ENCODE measurements around the gene OR4F6. TPM values are rescaled to one million over a fixed set of nuclear protein-coding genes. Genes with fewer than 3 reads are reported as not detected.

OR4F6 gene
- total and polyA plus RNA-seq, 2 donors: not detected

DNA sequence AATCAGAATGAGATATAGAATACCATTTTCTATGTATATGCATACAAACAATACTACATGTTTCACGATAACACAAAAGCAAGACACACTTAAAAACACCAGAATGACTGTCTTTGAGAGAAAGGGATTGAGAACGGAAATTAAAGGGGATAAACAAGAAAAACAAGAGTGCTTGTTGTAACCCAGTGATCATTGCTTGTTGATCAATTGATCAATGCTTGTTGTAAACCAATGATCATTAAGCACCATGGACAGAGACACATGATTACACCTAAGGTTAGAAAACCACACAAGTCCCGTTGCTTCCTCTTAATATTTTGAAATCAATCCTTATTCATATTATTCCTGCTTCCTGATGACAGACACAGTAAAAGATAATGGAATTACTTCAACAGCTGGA lies 7.6 kb downstream of the OR4F6 start:
- no peak overlapping the region for H3K4me3 ChIP-seq (ENCODE audit: low read length in 2 of 2)
- peak in 1 of 9 donors; percentile 1 for DNase-seq (ENCODE audit: low read depth in 6 of 9, low spot score in 9 of 9)
- 68% methylated on average over 3 of the region's 3 CpGs for WGBS
- no peaks in the 10 kb centered on the region for H3K36me3 ChIP-seq (ENCODE audit: control insufficient read depth in 2 of 2, insufficient read depth in 2 of 2, low read length in 1 of 2)
- H3K4me1 ChIP-seq (ENCODE audit: control insufficient read depth in 2 of 2, insufficient read depth in 2 of 2, low read length in 2 of 2): no peaks in the 10 kb centered on the region
- no peaks in the 10 kb centered on the region for H3K27me3 ChIP-seq (ENCODE audit: control insufficient read depth in 2 of 2, insufficient read depth in 1 of 2, low read length in 1 of 2)
- H3K9me3 ChIP-seq (ENCODE audit: control insufficient read depth in 2 of 2, insufficient read depth in 1 of 2, low read length in 1 of 2): no peaks in the 10 kb centered on the region
- H3K27ac ChIP-seq (ENCODE audit: low read depth in 1 of 2, low read length in 1 of 2): no peak overlapping the region

GRCh38 chr15:101811902-101812301 lies 8.6 kb downstream of the OR4F6 start, which contains the start of gene OR4F15:
Gene OR4F15, plus strand, starts transcription at chr15:101812202. Its CDS starts 5,985 bp downstream, at chr15:101818187.
- H3K36me3 ChIP-seq (ENCODE audit: control insufficient read depth in 2 of 2, insufficient read depth in 2 of 2, low read length in 1 of 2): no peaks in the 10 kb centered on the region
- no peak within 1 kb of the TSS for H3K4me3 ChIP-seq (ENCODE audit: low read length in 2 of 2)
- no peaks in the 10 kb centered on the region for H3K27me3 ChIP-seq (ENCODE audit: control insufficient read depth in 2 of 2, insufficient read depth in 1 of 2, low read length in 1 of 2)
- no peak for DNase-seq (ENCODE audit: low read depth in 6 of 9, low spot score in 9 of 9)
- no peak within 1 kb of the TSS for H3K27ac ChIP-seq (ENCODE audit: low read depth in 1 of 2, low read length in 1 of 2)
- H3K9me3 ChIP-seq (ENCODE audit: control insufficient read depth in 2 of 2, insufficient read depth in 1 of 2, low read length in 1 of 2): no peaks in the 10 kb centered on the region
- no peaks in the 10 kb centered on the region for H3K4me1 ChIP-seq (ENCODE audit: control insufficient read depth in 2 of 2, insufficient read depth in 2 of 2, low read length in 2 of 2)

GRCh38 chr15:101813803-101814534 lies 10.7 kb downstream of the OR4F6 start:
- Histone ChIP-seq H3K4me1 (ENCODE audit: control insufficient read depth in 2 of 2, insufficient read depth in 2 of 2, low read length in 2 of 2) (no peaks in the 10 kb centered on the region), H3K27me3 (ENCODE audit: control insufficient read depth in 2 of 2, insufficient read depth in 1 of 2, low read length in 1 of 2) (no peaks in the 10 kb centered on the region), H3K27ac (ENCODE audit: low read depth in 1 of 2, low read length in 1 of 2) (no peak overlapping the region), H3K9me3 (ENCODE audit: control insufficient read depth in 2 of 2, insufficient read depth in 1 of 2, low read length in 1 of 2) (no peaks in the 10 kb centered on the region), H3K36me3 (ENCODE audit: control insufficient read depth in 2 of 2, insufficient read depth in 2 of 2, low read length in 1 of 2) (no peaks in the 10 kb centered on the region), H3K4me3 (ENCODE audit: low read length in 2 of 2) (no peak overlapping the region)
- no peak for DNase-seq (ENCODE audit: low read depth in 6 of 9, low spot score in 9 of 9)
- WGBS: 90% methylated on average over 3 of the region's 3 CpGs

DNA sequence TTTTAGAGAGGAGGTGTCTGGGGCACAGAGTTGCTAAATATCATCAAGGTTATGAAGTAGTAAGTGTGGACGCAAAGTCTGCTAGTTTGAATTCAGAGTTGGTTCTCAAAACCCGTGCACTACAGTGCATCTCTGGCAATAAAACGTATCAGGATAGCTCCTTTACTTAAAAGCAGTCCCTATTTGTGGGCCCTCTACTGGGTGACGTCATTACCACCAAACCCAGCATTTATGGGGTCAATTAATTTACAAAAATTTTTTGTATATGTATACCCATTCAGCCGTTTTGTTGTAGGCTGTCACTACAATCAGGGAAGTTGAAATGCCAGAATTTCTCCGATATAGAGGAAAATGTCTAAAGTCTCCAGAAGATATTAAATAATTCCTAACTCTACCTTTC lies 17.5 kb downstream of the OR4F6 start:
- DNase-seq (ENCODE audit: low read depth in 6 of 9, low spot score in 9 of 9): no peak
- H3K27ac ChIP-seq (ENCODE audit: low read depth in 1 of 2, low read length in 1 of 2): no peak overlapping the region
- WGBS: 78% methylated on average over 6 of the region's 6 CpGs
- no peaks in the 10 kb centered on the region for H3K27me3 ChIP-seq (ENCODE audit: control insufficient read depth in 2 of 2, insufficient read depth in 1 of 2, low read length in 1 of 2)
- H3K4me1 ChIP-seq (ENCODE audit: control insufficient read depth in 2 of 2, insufficient read depth in 2 of 2, low read length in 2 of 2): no peaks in the 10 kb centered on the region
- no peak overlapping the region for H3K4me3 ChIP-seq (ENCODE audit: low read length in 2 of 2)
- no peaks in the 10 kb centered on the region for H3K36me3 ChIP-seq (ENCODE audit: control insufficient read depth in 2 of 2, insufficient read depth in 2 of 2, low read length in 1 of 2)
- no peaks in the 10 kb centered on the region for H3K9me3 ChIP-seq (ENCODE audit: control insufficient read depth in 2 of 2, insufficient read depth in 1 of 2, low read length in 1 of 2)

GRCh38 chr15:101827257-101827656 lies 23.9 kb downstream of the OR4F6 start:
- no peak overlapping the region for H3K4me3 ChIP-seq (ENCODE audit: low read length in 2 of 2)
- no peak for DNase-seq (ENCODE audit: low read depth in 6 of 9, low spot score in 9 of 9)
- no peaks in the 10 kb centered on the region for H3K27me3 ChIP-seq (ENCODE audit: control insufficient read depth in 2 of 2, insufficient read depth in 1 of 2, low read length in 1 of 2)
- no peaks in the 10 kb centered on the region for H3K4me1 ChIP-seq (ENCODE audit: control insufficient read depth in 2 of 2, insufficient read depth in 2 of 2, low read length in 2 of 2)
- H3K9me3 ChIP-seq (ENCODE audit: control insufficient read depth in 2 of 2, insufficient read depth in 1 of 2, low read length in 1 of 2): no peaks in the 10 kb centered on the region
- no peaks in the 10 kb centered on the region for H3K36me3 ChIP-seq (ENCODE audit: control insufficient read depth in 2 of 2, insufficient read depth in 2 of 2, low read length in 1 of 2)
- no peak overlapping the region for H3K27ac ChIP-seq (ENCODE audit: low read depth in 1 of 2, low read length in 1 of 2)
- 87% methylated on average over 6 of the region's 6 CpGs for WGBS

- Histone ChIP-seq H3K4me1 (ENCODE audit: control insufficient read depth in 2 of 2, insufficient read depth in 2 of 2, low read length in 2 of 2) (no peaks in the 10 kb centered on the region), H3K27ac (ENCODE audit: low read depth in 1 of 2, low read length in 1 of 2) (no peak overlapping the region), H3K36me3 (ENCODE audit: control insufficient read depth in 2 of 2, insufficient read depth in 2 of 2, low read length in 1 of 2) (no peaks in the 10 kb centered on the region), H3K9me3 (ENCODE audit: control insufficient read depth in 2 of 2, insufficient read depth in 1 of 2, low read length in 1 of 2) (peaks cover 0 to 1% of the 10 kb centered on the region in 2 donors), H3K27me3 (ENCODE audit: control insufficient read depth in 2 of 2, insufficient read depth in 1 of 2, low read length in 1 of 2) (no peaks in the 10 kb centered on the region), H3K4me3 (ENCODE audit: low read length in 2 of 2) (no peak overlapping the region)
- DNase-seq (ENCODE audit: low read depth in 6 of 9, low spot score in 9 of 9): no peak
- 85% methylated on average over 5 of the region's 5 CpGs for WGBS
These were observed 25.5 kb downstream of the OR4F6 start for GRCh38 chr15:101828774-101829173.

- no peaks in the 10 kb centered on the region for H3K27me3 ChIP-seq (ENCODE audit: control insufficient read depth in 2 of 2, insufficient read depth in 1 of 2, low read length in 1 of 2)
- no peak overlapping the region for H3K27ac ChIP-seq (ENCODE audit: low read depth in 1 of 2, low read length in 1 of 2)
- H3K4me1 ChIP-seq (ENCODE audit: control insufficient read depth in 2 of 2, insufficient read depth in 2 of 2, low read length in 2 of 2): no peaks in the 10 kb centered on the region
- no peak for DNase-seq (ENCODE audit: low read depth in 6 of 9, low spot score in 9 of 9)
- no peaks in the 10 kb centered on the region for H3K9me3 ChIP-seq (ENCODE audit: control insufficient read depth in 2 of 2, insufficient read depth in 1 of 2, low read length in 1 of 2)
- H3K36me3 ChIP-seq (ENCODE audit: control insufficient read depth in 2 of 2, insufficient read depth in 2 of 2, low read length in 1 of 2): no peaks in the 10 kb centered on the region
- 90% methylated on average over 3 of the region's 3 CpGs for WGBS
- H3K4me3 ChIP-seq (ENCODE audit: low read length in 2 of 2): no peak overlapping the region
These were observed 38.3 kb downstream of the OR4F6 start for GRCh38 chr15:101841656-101842055.

GRCh38 chr15:101844916-101845315 lies 41.6 kb downstream of the OR4F6 start:
- H3K36me3 ChIP-seq (ENCODE audit: control insufficient read depth in 2 of 2, insufficient read depth in 2 of 2, low read length in 1 of 2): no peaks in the 10 kb centered on the region
- H3K9me3 ChIP-seq (ENCODE audit: control insufficient read depth in 2 of 2, insufficient read depth in 1 of 2, low read length in 1 of 2): no peaks in the 10 kb centered on the region
- no peak for DNase-seq (ENCODE audit: low read depth in 6 of 9, low spot score in 9 of 9)
- no peaks in the 10 kb centered on the region for H3K4me1 ChIP-seq (ENCODE audit: control insufficient read depth in 2 of 2, insufficient read depth in 2 of 2, low read length in 2 of 2)
- no peak overlapping the region for H3K27ac ChIP-seq (ENCODE audit: low read depth in 1 of 2, low read length in 1 of 2)
- no peaks in the 10 kb centered on the region for H3K27me3 ChIP-seq (ENCODE audit: control insufficient read depth in 2 of 2, insufficient read depth in 1 of 2, low read length in 1 of 2)
- H3K4me3 ChIP-seq (ENCODE audit: low read length in 2 of 2): no peak overlapping the region
- WGBS: 80% methylated on average over 6 of the region's 6 CpGs

- Histone ChIP-seq H3K4me3 (ENCODE audit: low read length in 2 of 2) (no peak overlapping the region), H3K36me3 (ENCODE audit: control insufficient read depth in 2 of 2, insufficient read depth in 2 of 2, low read length in 1 of 2) (no peaks in the 10 kb centered on the region), H3K27ac (ENCODE audit: low read depth in 1 of 2, low read length in 1 of 2) (no peak overlapping the region), H3K27me3 (ENCODE audit: control insufficient read depth in 2 of 2, insufficient read depth in 1 of 2, low read length in 1 of 2) (no peaks in the 10 kb centered on the region), H3K4me1 (ENCODE audit: control insufficient read depth in 2 of 2, insufficient read depth in 2 of 2, low read length in 2 of 2) (no peaks in the 10 kb centered on the region), H3K9me3 (ENCODE audit: control insufficient read depth in 2 of 2, insufficient read depth in 1 of 2, low read length in 1 of 2) (no peaks in the 10 kb centered on the region)
- 84% methylated on average over 1 of the region's 1 CpG for WGBS
- DNase-seq (ENCODE audit: low read depth in 6 of 9, low spot score in 9 of 9): no peak
These were observed 49.0 kb downstream of the OR4F6 start for GRCh38 chr15:101852356-101852755.
